ENCODE measurements around the gene EEF1AKMT4.

Gene EEF1AKMT4

GRCh38 chr3:184249412-184250166 lies at the start of gene EEF1AKMT4:
Gene EEF1AKMT4, plus strand, starts transcription at chr3:184249672. Its CDS starts 23 bp downstream, at chr3:184249695.
- ChIA-PET CTCF (interaction anchor here (0.6 to 7.1 kb wide), 36 partner anchors 9 to 365 kb away, joined by 3 to 70 read pairs (median 3); partner anchors contain the start of genes PARL and VWA5B2), POLR2A (no interaction called here)
- TF ChIP-seq CTCF (IDR thresholded peaks at IDR 0.05; ENCODE audit: control extremely low read depth, extremely low read depth, low read depth, missing control alignments) = no peak
- DNase-seq (ENCODE audit: extremely low spot score) = peak; percentile 95

GRCh38 chr3:184200825-184201224 lies 48.6 kb upstream of the EEF1AKMT4 start:
- no peak for DNase-seq (ENCODE audit: extremely low spot score)
- ChIA-PET POLR2A (no interaction called here), CTCF (interaction anchor here (4.4 kb wide), 1 partner anchor 27 kb away, joined by 17 read pairs; no protein-coding TSS in a partner anchor)
- no peak for TF ChIP-seq CTCF (IDR thresholded peaks at IDR 0.05; ENCODE audit: control extremely low read depth, extremely low read depth, low read depth, missing control alignments)

- TF ChIP-seq CTCF (IDR thresholded peaks at IDR 0.05; ENCODE audit: control extremely low read depth, extremely low read depth, low read depth, missing control alignments) = no peak
- no peak for DNase-seq (ENCODE audit: extremely low spot score)
- POLR2A ChIA-PET = no interaction called here
- CTCF ChIA-PET = interaction anchor here (0.9 to 17.3 kb wide), 2 partner anchors 23 to 46 kb away, joined by 3 to 160 read pairs; partner anchors contain the start of genes EEF1AKMT4 and VWA5B2
These were observed 45.9 kb upstream of the EEF1AKMT4 start for GRCh38 chr3:184203526-184203925.

GRCh38 chr3:184209146-184209923 lies 40.1 kb upstream of the EEF1AKMT4 start:
- no peak for DNase-seq (ENCODE audit: extremely low spot score)
- ChIA-PET POLR2A (no interaction called here), CTCF (interaction anchor here (17.3 kb wide), 1 partner anchor 18 kb away, joined by 160 read pairs; the partner anchor contains the start of gene VWA5B2)
- TF ChIP-seq CTCF (IDR thresholded peaks at IDR 0.05; ENCODE audit: control extremely low read depth, extremely low read depth, low read depth, missing control alignments) = no peak

GRCh38 chr3:184211297-184211696 lies 38.2 kb upstream of the EEF1AKMT4 start:
- CTCF ChIA-PET = interaction anchor here (1.5 to 17.3 kb wide), 3 partner anchors 16 to 39 kb away, joined by 3 to 160 read pairs (median 4); partner anchors contain the start of genes EEF1AKMT4 and VWA5B2
- POLR2A ChIA-PET = no interaction called here

More at GRCh38 chr3:184211297-184211696, 38.2 kb upstream of the EEF1AKMT4 start:
- no peak for TF ChIP-seq CTCF (IDR thresholded peaks at IDR 0.05; ENCODE audit: control extremely low read depth, extremely low read depth, low read depth, missing control alignments)
- no peak for DNase-seq (ENCODE audit: extremely low spot score)
